Epithelial cell of prostate (primary cell): Measurements from ENCODE around the gene RPS6KL1.

ENCODE experiments used
- DNase-seq: peaks from one replicate; pipeline ENCODE4 v3.0.0-alpha.2; 2011; ENCODE audit warnings: low read depth, low spot score
- H3K27ac ChIP-seq: fragments of 450-650 bp; 2 replicates; pipeline ENCODE4 v1.5.1; 2017; ENCODE audit warnings: mild to moderate bottlenecking

The RPS6KL1 gene, protein sequence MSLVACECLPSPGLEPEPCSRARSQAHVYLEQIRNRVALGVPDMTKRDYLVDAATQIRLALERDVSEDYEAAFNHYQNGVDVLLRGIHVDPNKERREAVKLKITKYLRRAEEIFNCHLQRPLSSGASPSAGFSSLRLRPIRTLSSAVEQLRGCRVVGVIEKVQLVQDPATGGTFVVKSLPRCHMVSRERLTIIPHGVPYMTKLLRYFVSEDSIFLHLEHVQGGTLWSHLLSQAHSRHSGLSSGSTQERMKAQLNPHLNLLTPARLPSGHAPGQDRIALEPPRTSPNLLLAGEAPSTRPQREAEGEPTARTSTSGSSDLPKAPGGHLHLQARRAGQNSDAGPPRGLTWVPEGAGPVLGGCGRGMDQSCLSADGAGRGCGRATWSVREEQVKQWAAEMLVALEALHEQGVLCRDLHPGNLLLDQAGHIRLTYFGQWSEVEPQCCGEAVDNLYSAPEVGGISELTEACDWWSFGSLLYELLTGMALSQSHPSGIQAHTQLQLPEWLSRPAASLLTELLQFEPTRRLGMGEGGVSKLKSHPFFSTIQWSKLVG

DNA sequence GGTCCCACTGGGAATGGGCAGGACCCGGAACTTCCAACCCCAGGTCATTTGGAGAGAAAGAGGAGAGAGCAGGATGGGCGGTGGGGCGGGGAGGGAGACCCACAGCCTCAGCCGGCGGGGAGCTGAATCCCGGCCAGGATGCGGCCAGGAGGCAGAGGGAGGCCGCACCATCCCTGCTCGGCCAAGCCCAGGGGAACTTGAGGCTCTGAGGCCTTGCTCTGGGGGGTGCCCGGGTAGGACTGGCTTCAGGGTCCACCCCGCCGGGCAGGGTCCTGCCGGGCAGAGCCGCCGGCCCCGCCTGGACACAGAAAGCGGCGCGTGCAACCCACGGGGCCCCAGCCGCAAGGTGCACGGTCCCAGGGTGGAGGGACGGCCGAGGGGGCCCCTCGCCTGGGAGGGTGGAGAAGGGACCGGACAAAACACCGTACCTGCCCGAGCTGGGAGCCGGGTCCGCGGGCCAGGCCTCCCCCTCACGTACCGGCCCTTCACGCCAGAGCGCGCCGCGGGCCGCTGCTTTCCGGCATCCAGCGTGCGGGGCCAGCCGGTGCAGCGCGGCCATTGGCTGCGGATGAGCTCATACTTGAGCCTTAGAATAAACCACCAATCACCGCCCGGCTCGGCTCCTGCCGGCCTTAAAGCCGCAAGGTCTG is at the start of gene RPS6KL1:
Gene RPS6KL1 (minus strand): TSS at position 509 of the 650 bp plus-strand sequence. CDS start 1,719 bp downstream, outside the sequence.
- DNase-seq = no peak
- no peak within 1 kb of the TSS for H3K27ac ChIP-seq

DNA sequence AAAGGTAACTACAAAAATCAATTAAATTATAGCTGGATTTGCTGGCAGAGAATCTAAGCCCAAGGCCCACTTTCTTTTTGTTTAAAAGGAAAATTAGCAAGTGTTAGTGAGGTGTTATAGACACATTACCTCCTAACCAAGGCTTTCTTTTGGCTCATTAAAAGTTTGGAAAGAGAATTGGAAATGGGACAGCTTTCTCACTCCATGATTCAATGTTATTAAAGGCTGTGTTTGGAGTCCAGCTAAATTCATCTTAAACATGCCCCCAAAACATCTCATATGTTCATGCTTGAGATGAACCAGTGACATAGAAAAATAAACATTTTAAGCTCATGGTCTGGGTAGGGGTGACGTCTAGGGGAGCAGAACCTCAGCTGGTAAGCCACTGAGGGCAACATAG is 45.8 kb upstream of the RPS6KL1 start:
- DNase-seq = no peak
- no peak overlapping the region for H3K27ac ChIP-seq

DNA sequence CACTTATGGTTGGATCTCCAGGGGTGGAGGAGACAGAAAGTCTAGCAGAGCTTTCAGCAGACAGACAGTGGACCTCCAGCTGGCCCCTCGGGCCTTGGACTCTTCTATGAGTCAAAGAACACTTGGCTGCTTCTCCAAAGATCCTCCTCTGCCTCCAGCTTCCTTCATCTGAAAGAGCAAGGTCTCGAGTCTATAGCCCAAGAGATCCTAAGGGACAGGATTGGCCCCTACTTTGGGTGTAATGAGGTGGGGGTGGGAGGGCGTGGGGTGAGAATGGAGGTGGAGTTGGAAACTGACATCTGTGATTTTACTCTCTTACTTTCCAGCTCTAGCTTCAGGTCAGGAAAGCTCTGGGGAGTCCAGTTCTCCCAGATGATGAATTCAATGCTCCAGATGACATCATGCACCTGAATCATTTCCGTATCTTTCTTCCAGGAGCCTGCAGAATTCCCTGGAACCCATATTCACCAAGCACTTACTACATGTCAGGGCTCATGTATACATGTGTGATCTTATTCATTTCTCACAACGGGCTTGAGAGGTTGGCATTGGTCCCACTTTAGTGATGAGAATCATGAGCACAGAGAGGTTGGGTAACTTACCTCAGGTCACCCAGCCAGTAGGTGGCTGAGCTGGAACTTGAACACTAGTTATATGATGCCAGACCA is 42.6 kb upstream of the RPS6KL1 start:
- DNase-seq = peak; percentile 72
- H3K27ac ChIP-seq = peak overlapping the region; percentile 98

DNA sequence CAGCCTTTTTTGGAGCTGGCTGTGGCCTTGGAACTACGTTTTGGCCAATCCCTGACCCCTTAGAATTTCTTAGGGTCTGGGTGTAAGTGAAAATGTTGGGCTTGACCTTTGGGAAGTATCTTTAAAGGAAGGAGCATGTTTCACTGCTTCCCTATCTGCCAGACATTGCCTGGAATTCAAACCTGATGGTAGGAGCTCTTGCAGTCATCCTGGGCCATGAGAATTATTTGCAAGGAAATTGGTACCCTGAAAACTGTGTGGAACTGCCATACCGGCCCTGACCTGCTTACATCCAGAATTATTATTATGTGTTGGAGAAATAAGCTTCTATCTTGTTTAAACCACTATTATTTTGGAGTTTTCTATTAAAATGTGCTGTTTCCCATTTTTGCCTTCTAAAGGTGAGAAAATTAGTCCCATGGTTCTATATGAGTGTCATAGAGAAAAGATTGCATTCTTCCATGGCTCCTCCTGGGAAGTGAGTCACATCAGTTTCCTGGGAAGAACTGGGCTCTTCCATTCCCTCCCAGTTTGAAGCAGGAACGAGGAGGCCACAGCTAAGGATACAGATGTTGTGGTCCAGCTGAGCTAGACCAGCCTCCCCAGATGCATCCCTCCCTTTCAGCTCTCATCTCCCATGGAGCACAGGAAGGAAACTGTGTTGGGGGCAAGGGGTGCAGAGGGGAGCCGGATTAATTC is 41.9 kb upstream of the RPS6KL1 start:
- DNase-seq = no peak
- H3K27ac ChIP-seq = peak overlapping the region; percentile 98

DNA sequence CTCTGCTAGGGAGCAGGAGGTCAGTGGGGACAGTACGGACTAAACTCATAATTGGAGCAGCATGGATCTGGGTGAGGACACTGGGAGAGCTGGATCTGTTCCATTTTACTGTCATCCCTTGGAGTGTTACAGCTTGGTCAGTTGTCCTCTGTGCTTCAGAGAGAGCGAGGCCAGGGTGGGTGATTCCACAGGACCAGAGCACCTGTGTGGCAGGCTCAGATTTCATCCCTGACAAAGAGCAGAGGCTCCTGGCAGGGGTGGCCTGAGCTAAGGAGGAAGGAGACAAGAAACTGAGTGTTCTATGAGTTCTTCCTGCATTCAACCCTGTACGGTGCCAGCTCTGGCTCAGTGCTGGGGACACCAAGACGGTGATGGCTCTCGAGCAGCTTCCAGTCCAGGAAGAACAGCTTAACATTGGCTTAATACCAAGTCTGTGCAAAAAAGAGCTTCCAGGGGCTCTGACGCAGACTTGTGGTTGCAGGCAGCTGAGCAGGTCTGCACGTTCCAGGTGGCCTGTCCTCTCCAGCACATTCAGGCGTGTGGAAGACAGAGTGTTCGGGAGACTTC is 40.7 kb upstream of the RPS6KL1 start:
- H3K27ac ChIP-seq = peak overlapping the region; percentile 98
- DNase-seq = no peak

DNA sequence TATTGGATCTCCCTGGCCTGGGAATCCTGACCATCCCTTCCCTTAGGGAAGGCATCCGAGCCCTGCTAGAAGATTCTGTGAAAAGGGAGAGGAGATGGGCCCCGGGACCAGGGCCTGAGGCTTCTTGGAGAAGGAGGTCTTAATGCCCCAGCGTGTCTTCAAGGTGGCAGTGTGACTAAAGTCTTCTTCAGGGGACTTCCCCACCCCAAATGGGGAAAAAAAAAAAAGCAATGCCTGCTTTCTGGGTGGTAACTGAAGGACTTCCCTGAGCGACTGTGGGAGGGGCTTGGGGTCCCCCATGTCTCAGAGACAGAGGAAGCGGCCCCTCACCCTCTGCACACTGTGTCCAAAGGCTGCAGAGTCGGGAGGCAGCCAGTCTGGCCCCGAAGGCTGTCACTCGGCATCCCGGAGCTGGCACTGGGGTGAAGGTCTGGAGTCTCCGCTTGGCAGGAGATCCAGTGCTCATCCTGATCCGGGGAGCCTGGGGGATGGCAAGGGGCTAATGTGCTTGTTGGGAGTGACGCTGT is 40.2 kb upstream of the RPS6KL1 start:
- DNase-seq = no peak
- H3K27ac ChIP-seq = peak overlapping the region; percentile 98

DNA sequence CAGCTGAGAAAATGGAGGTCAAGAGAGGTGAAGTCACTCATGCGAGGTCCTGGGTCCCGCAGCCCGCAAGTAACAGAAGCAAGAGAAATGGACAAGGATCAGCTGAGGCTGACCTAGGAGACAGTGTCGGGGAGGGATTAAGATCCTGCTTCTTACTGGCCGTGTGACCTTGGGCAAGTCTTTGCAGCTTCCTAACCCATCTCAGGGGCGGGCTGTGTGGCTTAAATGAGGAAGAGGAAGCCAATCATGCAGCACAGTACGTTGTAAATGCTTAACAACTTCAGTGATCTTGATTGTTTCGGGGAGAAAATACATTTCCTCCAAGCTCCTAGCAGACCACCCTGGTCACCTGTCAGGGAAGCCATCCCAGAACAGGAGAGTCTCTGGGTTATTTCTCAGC is 39.4 kb upstream of the RPS6KL1 start:
- DNase-seq = no peak
- no peak overlapping the region for H3K27ac ChIP-seq

DNA sequence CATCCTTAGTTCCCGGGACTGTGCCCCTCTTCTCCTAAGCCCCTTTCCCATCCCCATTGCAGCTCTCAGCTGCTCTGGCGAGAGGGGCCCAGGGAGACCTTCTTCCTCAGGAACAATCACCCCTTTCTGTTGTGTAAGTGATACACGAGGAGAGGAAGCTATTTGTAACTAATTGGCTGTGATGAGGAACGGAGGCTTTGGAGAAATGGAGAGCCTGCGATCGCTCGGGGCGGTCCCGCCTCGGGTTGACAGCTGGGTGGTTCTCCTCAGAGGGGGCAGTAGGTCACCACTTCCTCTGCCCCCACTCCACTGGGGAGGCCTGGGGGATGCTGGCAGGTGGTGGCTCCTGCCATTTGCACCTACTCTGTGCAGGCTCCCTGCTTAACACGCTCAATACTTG is 39.0 kb upstream of the RPS6KL1 start:
- DNase-seq = no peak
- H3K27ac ChIP-seq = no peak overlapping the region

DNA sequence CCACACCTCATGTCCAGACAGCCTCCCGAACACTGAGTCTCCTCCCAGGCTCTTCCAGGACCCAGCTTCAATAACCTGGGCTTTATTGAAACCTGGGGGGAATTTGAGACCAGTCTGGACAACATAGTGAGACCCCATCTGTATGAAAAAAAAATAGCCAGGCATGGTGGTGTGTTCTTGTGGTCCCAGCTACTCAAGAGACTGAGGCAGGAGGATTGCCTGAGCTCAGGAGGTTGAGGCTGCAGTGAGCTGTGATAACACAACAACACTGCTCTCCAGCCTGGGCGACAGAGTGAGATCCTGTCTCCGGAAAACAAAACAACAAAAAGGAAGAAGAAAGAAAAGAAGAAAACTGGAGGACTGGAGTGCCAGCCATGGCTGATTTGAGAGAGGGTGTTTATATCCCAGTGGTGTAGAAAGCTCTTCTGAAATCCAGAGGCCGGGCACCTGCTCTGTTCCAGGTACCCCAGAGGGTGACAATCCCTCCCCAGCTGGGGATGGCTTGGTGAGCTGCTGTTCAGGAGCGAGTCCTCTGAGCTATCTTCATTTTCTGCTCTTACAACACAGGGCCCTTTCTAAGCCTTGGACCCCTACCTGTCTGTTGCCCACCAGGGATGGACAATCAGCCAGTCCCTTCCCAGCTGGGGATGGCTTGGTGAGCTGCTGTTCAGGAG is 38.3 kb upstream of the RPS6KL1 start:
- no peak overlapping the region for H3K27ac ChIP-seq
- no peak for DNase-seq

DNA sequence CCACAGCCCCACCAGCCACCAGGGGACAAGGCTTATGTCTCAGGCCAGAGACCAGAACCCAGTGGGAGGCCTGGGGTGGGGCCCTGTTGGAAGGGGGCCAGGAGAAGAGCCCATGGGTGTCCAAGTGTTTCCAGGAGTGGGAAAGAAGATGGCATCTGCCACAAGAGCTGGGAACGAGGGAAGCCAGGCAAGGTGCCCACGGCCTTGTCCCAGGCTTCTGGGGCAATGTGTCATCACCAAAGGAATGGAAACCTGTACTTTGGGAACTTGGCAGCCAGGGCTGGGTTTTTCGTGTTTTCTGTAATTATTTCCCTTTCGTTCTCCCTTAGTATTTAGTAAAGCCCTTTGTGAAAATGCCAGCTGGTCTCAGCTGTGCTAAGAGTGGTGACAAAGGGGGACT is 37.7 kb upstream of the RPS6KL1 start:
- H3K27ac ChIP-seq = no peak overlapping the region
- DNase-seq = no peak

DNA sequence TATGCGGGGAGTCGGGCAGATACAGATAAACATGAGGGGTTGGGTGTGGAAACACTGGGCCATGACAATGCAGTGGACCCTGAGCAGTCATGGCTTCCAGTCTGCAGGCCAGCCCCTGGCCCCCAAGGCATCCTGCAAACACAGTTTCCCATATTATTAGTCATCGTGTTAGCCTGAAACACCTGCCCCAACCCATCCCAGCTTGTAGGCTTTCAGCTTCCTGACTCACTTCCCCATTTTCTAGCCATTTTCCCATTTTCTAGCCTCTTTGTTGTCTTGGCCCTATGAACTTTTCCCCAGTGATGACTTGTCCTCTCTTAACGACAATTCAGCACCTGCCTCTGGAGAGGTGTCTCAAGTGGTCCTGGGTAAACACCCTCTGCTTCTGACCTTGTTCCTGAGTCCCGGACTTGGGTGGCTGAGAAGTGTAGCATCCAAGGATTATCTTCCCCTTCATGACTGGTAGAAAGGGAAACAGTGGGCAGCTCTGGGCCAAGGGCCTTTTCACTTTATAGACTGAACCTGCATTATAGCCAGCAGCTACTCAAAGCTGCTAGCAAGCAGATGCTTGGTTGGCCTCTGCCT is 36.6 kb upstream of the RPS6KL1 start:
- no peak for DNase-seq
- peak overlapping the region; percentile 53 for H3K27ac ChIP-seq

DNA sequence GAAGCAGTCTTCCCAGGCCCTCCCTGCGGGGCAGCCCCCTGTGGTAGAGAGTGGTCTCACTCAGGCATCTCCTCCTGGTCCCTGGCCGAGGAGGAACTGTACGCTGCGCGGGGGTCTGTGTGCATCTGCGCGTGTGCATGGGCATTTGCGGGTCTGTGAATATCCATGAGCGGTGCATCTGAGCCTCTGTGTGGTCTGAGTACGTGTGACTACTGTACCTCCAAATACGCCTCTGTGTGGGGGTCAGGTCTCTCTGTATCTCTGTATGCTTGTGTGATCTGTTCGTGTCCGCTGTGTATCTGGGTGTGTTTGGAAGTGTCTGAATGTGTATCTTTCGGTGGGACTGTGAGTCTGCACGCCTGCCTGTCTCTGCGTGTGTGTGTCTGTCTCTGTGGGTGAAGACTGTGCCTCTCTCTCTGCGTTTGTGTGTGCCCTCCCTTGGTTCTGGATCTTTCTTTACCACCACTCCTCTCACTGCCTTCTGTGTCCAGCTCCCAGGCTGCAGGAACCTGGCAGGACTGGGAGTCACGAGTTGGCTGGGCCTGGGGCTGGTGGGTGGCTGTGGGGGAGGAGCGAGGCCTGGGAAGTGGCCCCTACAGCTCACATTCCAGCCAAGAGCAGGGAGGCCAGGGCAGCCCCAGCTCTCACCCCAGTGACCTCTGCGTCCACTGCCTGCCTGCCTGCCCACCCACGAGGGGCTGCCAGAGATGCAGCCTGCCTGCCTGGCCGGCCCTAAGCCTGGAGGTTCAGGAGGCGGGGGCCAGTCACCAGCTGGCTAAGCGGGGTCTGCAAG is 33.4 kb upstream of the RPS6KL1 start:
- no peak for DNase-seq
- H3K27ac ChIP-seq = no peak overlapping the region

DNA sequence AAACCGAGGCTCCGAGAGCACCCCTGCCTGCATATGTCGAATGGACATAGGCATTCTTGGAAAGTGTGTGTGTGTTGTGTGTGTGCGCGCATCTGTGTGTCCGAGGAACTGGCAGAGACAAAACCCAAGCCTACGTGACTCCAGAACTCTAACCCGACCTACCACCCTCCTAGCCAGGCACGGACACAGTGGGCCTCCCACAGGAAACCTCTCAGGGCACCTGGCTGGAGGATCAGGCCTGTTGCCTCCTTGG is 32.9 kb upstream of the RPS6KL1 start:
- DNase-seq = no peak
- no peak overlapping the region for H3K27ac ChIP-seq

DNA sequence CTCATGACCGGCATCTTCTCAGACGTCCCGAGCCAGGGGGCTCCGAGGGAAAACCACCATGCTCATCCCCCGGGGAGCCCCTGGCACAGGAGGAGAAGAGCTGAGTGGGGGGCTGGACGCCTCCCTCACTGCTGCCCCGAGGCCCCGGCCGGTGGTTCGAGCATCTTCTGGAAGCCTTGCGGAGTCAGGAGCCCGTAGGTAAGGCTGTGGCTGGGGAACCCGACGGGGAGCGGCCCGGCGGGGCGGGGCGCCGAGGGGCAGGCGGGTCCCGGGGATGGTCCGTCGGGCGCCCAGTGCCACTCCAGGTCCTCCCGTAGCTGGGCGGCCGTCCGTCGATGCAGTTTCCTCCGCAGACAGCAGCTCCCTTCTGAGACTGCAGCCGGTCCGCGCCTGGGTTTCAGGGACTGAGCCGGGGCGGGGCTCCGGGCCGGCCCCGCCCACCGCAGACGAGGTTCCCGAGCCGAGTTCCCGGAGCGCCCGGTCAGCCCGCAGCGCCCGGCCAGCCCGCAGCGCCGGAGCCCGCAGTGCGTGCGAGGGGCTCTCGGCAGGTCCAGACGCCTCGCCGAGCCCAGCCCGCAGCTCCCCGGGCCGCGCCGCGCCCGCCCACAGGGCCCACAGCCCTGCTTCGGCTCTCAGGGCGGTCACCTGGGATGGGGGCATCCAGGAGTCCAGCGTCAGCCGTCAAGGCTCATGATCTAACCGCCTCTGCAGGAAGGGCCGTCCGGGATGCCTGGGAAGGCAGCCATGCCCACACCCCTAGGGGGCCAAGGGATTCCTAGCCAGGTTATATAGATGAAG is 32.4 kb upstream of the RPS6KL1 start, which contains the start of gene PGF:
Gene PGF (minus strand): TSS at position 369 of the 798 bp plus-strand sequence. CDS start 355 bp downstream, at position 14.
- DNase-seq = no peak
- peak within 1 kb of the TSS; percentile 2 for H3K27ac ChIP-seq

DNA sequence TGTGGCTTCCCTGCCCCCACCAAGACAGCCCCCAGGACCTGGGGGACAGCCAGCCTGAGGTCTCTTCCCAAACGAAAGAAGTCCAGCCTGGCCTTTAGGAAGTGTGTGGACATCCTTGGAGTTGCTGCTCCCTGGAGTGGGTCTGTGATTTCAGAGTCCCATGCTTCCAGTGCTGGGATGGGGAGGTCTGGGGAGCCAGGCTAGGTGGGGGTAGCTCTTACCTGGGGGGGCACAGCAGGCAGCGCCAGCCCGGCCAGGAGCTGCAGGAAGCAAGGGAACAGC is 31.8 kb upstream of the RPS6KL1 start:
- H3K27ac ChIP-seq = peak overlapping the region; percentile 2
- DNase-seq = no peak

DNA sequence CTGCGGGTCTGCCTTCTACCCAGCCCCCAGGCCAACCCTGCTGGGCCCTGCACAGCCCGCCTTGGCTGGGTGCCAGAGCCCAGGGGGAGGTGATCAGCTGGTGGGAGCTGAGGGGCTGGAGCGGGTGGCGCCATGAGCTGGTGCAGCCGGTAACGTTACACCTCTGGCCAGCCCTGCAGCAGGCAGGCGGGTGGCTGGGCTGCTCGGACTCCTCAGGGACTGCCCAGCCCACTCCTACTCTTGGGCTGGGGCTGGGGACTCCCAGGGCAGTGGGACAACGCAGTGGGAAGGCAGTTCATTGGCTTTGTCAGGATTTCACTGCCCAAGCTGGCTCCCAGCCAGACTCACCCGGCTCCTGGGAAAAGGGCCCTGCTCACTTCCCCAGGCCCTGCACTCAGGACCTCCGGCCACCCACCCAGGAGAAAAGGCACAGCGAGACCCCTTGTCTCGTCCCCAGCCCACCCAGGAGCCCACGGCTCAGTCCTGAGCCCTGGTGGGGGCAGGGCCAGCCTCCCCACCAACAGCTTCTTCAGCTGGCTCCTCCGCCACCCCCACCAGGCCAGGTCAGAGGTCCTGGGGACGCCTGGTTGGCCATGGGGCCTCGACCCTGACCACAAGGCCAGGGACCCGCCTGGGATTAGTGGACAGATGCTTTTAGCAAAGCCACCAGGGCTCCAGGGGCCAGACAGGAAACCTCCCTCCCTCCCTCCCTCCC is 31.3 kb upstream of the RPS6KL1 start:
- no peak for DNase-seq
- H3K27ac ChIP-seq = peak overlapping the region; percentile 2

DNA sequence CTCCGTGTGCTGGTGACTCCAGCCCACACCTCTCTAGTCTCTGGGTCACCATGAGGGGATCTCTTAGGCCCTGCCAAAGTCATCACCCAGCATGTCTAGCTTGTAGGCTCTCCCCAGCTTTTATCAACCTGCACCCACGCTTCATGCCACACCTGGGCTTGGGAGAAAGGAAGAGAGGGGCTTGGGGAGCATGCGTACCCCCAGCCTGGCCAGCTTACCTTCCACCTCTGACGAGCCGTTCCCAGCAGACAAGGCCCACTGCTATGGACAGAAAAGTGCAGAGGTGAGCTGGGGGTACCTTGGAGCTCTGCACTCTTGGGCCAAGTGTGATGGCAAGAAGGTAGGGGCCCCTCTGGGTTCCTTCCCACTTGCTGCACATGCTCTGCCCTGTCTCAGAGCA is 30.6 kb upstream of the RPS6KL1 start:
- DNase-seq = no peak
- H3K27ac ChIP-seq = no peak overlapping the region
